Mammary epithelial cell (primary cell): ENCODE results near the gene MGA.

Source experiments
- EZH2 ChIP-seq: IDR thresholded peaks from 2 replicates; pipeline ENCODE4 v1.6.1; 2012; ENCODE audit warnings: low read length, inconsistent platforms, borderline replicate concordance
- TF ChIP-seq, protein P1 (sequence below), 2 donors: IDR thresholded peaks in 1 of 2; conservative IDR thresholded peaks in 1 of 2; 2 replicates each; pipeline ENCODE4 v1.5.1; 2011 to 2012; ENCODE audit warnings: inconsistent platforms in 2 of 2, low read length in 2 of 2, mild to moderate bottlenecking in 2 of 2, control low read depth in 1 of 2, low read depth in 1 of 2; ENCODE audit not compliant: insufficient read depth in 1 of 2; ENCODE audit errors: extremely low read depth in 1 of 2

- TF ChIP-seq, protein P1, sequence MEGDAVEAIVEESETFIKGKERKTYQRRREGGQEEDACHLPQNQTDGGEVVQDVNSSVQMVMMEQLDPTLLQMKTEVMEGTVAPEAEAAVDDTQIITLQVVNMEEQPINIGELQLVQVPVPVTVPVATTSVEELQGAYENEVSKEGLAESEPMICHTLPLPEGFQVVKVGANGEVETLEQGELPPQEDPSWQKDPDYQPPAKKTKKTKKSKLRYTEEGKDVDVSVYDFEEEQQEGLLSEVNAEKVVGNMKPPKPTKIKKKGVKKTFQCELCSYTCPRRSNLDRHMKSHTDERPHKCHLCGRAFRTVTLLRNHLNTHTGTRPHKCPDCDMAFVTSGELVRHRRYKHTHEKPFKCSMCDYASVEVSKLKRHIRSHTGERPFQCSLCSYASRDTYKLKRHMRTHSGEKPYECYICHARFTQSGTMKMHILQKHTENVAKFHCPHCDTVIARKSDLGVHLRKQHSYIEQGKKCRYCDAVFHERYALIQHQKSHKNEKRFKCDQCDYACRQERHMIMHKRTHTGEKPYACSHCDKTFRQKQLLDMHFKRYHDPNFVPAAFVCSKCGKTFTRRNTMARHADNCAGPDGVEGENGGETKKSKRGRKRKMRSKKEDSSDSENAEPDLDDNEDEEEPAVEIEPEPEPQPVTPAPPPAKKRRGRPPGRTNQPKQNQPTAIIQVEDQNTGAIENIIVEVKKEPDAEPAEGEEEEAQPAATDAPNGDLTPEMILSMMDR (conservative IDR thresholded peaks at IDR 0.05 in 1 of 2, IDR thresholded peaks at IDR 0.05 in 1 of 2; ENCODE audit: extremely low read depth in 1 of 2, insufficient read depth in 1 of 2, low read depth in 1 of 2, low read length in 2 of 2): no peak
- TF ChIP-seq EZH2: no peak
These were observed 131.9 kb downstream of the MGA start for GRCh38 chr15:41792000-41792637.
